Activated CD8-positive, alpha-beta memory T cell treated with anti-CD3 and anti-CD28 coated beads, Interleukin-2, amount 50 U/mL, for 24 hours (primary cell): Measurements from ENCODE around the gene FAM83F.

Experiments used
- DNase-seq: peaks from one replicate; pipeline ENCODE4 v3.0.0-alpha.2; 2020; ENCODE audit errors: extremely low read depth

FAM83F gene

GRCh38 chr22:40058265-40058664, 63.5 kb downstream of the FAM83F start:
- no peak for DNase-seq

- DNase-seq = no peak
Observed at GRCh38 chr22:40065981-40066380, 71.2 kb downstream of the FAM83F start.

GRCh38 chr22:40067639-40068038, 72.9 kb downstream of the FAM83F start:
- DNase-seq = no peak

- DNase-seq = no peak
Observed at GRCh38 chr22:40070701-40071100, 75.9 kb downstream of the FAM83F start.

GRCh38 chr22:40071720-40072119, 77.0 kb downstream of the FAM83F start:
- DNase-seq = no peak

- no peak for DNase-seq
Observed at GRCh38 chr22:40076702-40077645, 82.2 kb downstream of the FAM83F start.

- no peak for DNase-seq
Observed at GRCh38 chr22:40077646-40078016, 82.9 kb downstream of the FAM83F start.

GRCh38 chr22:40081662-40082061, 86.9 kb downstream of the FAM83F start:
- DNase-seq = no peak

GRCh38 chr22:40082184-40082583, 87.4 kb downstream of the FAM83F start:
- DNase-seq = no peak

- no peak for DNase-seq
Observed at GRCh38 chr22:40083794-40084193, 89.0 kb downstream of the FAM83F start.

GRCh38 chr22:40084246-40084645, 89.5 kb downstream of the FAM83F start:
- DNase-seq = no peak

- DNase-seq = no peak
Observed at GRCh38 chr22:40088818-40089217, 94.1 kb downstream of the FAM83F start.
